ENCODE measurements around the gene DOCK7. TPM values are rescaled to one million over a fixed set of nuclear protein-coding genes. Genes with fewer than 3 reads are reported as not detected.
A peak's percentile ranks its signal among the peaks of the same experiment; 100 is the strongest.

The DOCK7 gene
- total RNA-seq, 2 experiments from 2014 or later = 6.6 to 16.8 TPM

DNA sequence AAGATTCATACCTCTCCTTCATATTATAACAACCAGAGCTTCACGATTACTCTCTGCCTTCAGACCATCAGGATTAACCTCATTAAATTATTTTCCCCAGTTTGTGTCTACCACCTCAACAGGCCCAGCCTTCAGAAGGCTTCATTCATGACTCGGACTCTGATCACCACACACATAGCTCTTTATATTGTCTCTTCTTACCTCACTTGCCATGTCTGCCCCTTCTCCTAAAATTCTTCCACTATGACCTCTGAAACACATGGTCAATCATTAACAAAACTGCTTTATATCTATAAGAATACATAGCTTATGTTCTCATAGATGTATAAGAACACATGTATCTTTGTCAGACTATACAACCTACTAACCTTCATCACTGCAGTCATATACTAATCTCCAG is 171.6 kb downstream of the DOCK7 start:
- no peak for ATAC-seq
- Mint-ChIP-seq H3K27me3 (no peaks in the 10 kb centered on the region), H3K4me1 (ENCODE audit: low read depth) (no peaks in the 10 kb centered on the region), H3K27ac (no peak overlapping the region), H3K4me3 (no peak overlapping the region), H3K36me3 (ENCODE audit: low read depth) (peaks cover 8% of the 10 kb centered on the region), H3K9me3 (peaks cover 2% of the 10 kb centered on the region)
- POLR2A ChIA-PET = no interaction called here
- DNase-seq = no peak
- TF ChIP-seq, protein P1, sequence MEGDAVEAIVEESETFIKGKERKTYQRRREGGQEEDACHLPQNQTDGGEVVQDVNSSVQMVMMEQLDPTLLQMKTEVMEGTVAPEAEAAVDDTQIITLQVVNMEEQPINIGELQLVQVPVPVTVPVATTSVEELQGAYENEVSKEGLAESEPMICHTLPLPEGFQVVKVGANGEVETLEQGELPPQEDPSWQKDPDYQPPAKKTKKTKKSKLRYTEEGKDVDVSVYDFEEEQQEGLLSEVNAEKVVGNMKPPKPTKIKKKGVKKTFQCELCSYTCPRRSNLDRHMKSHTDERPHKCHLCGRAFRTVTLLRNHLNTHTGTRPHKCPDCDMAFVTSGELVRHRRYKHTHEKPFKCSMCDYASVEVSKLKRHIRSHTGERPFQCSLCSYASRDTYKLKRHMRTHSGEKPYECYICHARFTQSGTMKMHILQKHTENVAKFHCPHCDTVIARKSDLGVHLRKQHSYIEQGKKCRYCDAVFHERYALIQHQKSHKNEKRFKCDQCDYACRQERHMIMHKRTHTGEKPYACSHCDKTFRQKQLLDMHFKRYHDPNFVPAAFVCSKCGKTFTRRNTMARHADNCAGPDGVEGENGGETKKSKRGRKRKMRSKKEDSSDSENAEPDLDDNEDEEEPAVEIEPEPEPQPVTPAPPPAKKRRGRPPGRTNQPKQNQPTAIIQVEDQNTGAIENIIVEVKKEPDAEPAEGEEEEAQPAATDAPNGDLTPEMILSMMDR (IDR thresholded peaks at IDR 0.05) = no peak
- CTCF ChIA-PET = interaction anchor here (0.9 kb wide), 1 partner anchor 11 kb away, joined by 3 read pairs; no protein-coding TSS in a partner anchor
- intact Hi-C loops (cut with micrococcal nuclease) = no loop called here

DNA sequence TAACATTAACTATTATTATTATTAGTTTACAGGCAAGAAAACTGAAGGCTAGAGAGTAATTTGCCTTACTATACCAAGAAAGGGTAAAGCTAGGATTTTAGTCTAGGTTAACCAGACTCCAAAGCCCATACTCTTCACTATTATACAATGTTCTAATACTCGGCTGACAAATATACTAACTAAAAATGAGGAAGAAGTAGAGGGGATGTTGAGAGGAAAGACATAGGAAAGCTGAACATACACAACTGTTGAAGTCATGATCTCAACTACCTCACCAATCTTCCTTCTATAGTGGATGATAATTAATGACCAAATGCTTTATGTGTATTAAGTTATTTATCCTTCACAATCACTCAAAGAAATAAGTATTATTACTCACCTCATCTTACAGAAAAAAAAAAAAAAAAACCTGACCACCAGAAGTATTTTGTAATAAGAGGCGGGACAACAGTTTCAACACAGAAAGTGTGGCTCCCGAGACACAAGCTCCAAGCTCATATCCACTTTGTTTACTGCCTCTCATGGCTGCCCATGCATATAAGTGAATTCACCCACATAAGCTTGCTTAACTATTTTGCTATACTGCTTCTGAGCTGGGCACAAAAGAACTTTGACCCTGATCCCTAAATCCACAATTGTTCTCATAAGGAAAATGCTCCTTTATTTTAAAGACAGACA is 173.3 kb downstream of the DOCK7 start:
- peaks cover 2% of the 10 kb centered on the region for H3K36me3 Mint-ChIP-seq (ENCODE audit: low read depth)
- POLR2A ChIA-PET = no interaction called here
- H3K27me3 Mint-ChIP-seq = no peaks in the 10 kb centered on the region
- DNase-seq (no peak), ATAC-seq (no peak)
- TF ChIP-seq, protein P1 (IDR thresholded peaks at IDR 0.05) = no peak
- H3K4me1 Mint-ChIP-seq (ENCODE audit: low read depth) = no peaks in the 10 kb centered on the region
- no peak overlapping the region for H3K27ac Mint-ChIP-seq
- H3K9me3 Mint-ChIP-seq = peaks cover 2% of the 10 kb centered on the region
- CTCF ChIA-PET = interaction anchor here (1.4 kb wide), 1 partner anchor 232 kb away, joined by 4 read pairs; no protein-coding TSS in a partner anchor
- intact Hi-C loops (cut with micrococcal nuclease) = no loop called here
- no peak overlapping the region for H3K4me3 Mint-ChIP-seq

DNA sequence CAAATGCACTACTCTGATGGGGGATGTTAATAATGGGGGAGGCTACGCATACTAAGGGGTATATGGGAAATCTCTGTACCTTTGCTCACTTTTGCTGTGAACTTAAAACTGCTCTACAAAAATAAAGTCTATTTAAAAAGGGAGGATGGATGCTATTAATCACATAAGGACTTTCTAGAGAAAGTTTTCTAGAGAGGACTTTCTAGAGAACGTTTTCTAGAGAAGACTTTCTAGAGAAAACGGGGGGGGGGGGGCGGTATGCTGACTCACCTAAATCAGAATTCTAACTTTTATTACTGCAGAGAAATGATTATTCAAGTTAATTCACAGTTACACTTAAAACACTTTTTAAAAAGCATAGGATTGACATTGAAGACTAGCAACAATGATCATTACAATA is 175.2 kb downstream of the DOCK7 start:
- TF ChIP-seq, protein P1 (IDR thresholded peaks at IDR 0.05) = no peak
- no peaks in the 10 kb centered on the region for H3K9me3 Mint-ChIP-seq
- intact Hi-C loops (cut with micrococcal nuclease) = no loop called here
- H3K4me3 Mint-ChIP-seq = no peak overlapping the region
- no peak overlapping the region for H3K27ac Mint-ChIP-seq
- POLR2A ChIA-PET = no interaction called here
- ATAC-seq = no peak
- no peak for DNase-seq
- H3K4me1 Mint-ChIP-seq (ENCODE audit: low read depth) = no peaks in the 10 kb centered on the region
- CTCF ChIA-PET = no interaction called here
- no peaks in the 10 kb centered on the region for H3K27me3 Mint-ChIP-seq
- no peaks in the 10 kb centered on the region for H3K36me3 Mint-ChIP-seq (ENCODE audit: low read depth)

DNA sequence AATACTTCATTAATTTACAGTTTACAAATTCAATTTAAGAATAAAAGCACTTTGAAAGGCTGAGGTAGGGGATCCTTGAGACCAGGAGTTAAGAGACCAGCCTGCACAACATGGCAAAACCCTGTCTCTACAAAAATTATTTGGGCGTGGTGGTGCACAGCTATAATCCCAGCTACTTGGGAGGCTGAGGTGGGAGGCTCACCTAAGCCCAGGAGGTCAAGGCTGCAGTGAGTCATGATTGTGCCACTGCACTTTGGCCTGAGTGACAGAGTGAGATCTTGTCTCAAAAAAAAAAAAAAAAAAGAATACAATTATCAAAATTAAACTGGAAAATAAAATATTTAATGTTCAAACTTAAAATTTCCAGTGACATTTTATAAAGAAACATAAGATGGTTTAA is 179.2 kb downstream of the DOCK7 start:
- intact Hi-C loops (cut with micrococcal nuclease) = loop anchor here (5.0 kb wide), 1 partner anchor 238 kb away; no protein-coding TSS in a partner anchor
- H3K27me3 Mint-ChIP-seq = no peaks in the 10 kb centered on the region
- no peaks in the 10 kb centered on the region for H3K9me3 Mint-ChIP-seq
- ChIA-PET POLR2A (no interaction called here), CTCF (interaction anchor here (1.5 to 3.4 kb wide), 4 partner anchors 227 to 239 kb away, joined by 3 to 38 read pairs (median 8); no protein-coding TSS in a partner anchor)
- no peaks in the 10 kb centered on the region for H3K4me1 Mint-ChIP-seq (ENCODE audit: low read depth)
- ATAC-seq (no peak), DNase-seq (no peak)
- no peak overlapping the region for H3K27ac Mint-ChIP-seq
- no peaks in the 10 kb centered on the region for H3K36me3 Mint-ChIP-seq (ENCODE audit: low read depth)
- TF ChIP-seq, protein P1 (IDR thresholded peaks at IDR 0.05) = no peak
- no peak overlapping the region for H3K4me3 Mint-ChIP-seq

DNA sequence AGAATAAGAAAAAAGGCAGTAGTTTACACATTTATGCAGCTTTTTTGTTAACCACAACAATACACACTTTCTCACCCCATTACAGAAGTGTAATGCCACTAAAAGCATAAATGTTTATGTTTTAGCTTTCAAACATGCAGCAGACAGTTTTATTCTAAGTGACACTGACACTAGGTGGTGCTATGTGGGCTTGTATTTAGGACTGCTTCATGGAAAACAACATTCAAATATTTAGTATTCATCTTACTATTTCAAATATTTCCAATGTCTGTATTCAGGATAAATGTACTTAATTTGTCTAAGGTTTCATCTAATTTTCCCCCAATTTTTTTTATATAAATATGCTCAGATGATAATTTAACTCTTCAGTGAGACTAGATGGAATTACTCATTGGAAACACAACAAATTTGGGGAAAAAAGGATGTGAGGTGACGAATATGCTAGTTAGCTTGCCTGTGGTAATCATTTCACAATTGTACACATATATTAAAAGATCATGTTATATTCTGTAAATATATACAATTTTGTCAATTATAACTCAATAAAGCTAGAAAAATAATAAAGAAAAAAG is 179.9 kb downstream of the DOCK7 start:
- Mint-ChIP-seq H3K4me1 (ENCODE audit: low read depth) (no peaks in the 10 kb centered on the region), H3K4me3 (no peak overlapping the region), H3K36me3 (ENCODE audit: low read depth) (no peaks in the 10 kb centered on the region), H3K27me3 (no peaks in the 10 kb centered on the region), H3K27ac (no peak overlapping the region), H3K9me3 (no peaks in the 10 kb centered on the region)
- CTCF ChIA-PET = interaction anchor here (0.6 to 3.4 kb wide), 7 partner anchors 10 to 239 kb away, joined by 3 to 38 read pairs (median 4); no protein-coding TSS in a partner anchor
- peak; percentile 8 for DNase-seq
- POLR2A ChIA-PET = no interaction called here
- ATAC-seq = no peak
- intact Hi-C loops (cut with micrococcal nuclease) = loop anchor here (5.0 kb wide), 1 partner anchor 239 kb away; no protein-coding TSS in a partner anchor
- TF ChIP-seq, protein P1 (IDR thresholded peaks at IDR 0.05) = peak; percentile 55

All from activated CD8-positive, alpha-beta T cell treated with anti-CD3 and anti-CD28 coated beads for 36 hours (primary cell).